HS-27A (cell line): ENCODE data around the gene CERK.
"Not testable (repeated sequence)": the region's sequence is repeated elsewhere in the genome, so short reads cannot be mapped to it uniquely, and the experiment has no call there.

Source experiments
- DNase-seq: peaks from one replicate; pipeline ENCODE4 v3.0.0-alpha.2; 2012; ENCODE audit warnings: low read depth, missing footprints

The CERK gene

DNA sequence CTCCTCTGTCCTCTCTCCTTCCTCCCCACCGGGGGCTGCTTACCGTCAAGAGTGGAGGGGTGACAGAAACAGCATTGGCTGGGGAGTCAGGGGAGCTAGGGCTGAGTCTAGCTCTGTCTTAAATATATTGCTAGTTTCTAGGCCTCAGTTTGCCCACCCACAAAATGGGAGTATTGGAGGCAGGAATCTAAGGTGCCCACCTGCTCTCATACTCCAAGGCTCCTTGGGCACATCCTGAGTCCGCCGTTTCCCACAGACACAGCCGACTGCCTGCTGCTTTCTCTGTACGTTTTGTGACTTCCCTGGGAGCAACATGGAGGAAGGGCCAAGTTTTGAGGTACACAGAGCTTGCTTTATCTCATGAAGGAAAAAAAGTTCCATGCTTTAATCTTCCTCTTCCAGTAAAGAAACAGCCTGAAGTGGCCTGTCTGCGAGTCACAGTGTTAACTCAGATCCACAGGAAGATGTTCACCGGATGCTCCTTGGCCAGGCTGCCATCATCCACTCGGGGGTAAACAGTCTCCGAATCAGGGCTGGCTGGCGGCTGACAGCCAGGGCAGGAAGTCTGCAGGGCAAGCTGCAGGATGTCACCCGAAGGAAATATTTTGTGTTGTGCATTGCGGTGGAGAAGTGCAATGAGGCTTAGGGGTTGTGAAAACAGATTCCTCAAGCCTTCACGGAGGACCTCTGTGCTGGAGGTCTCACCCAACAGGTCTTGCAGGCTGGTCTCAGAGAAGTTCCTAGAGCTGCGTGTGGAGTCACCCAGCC, 11.0 kb upstream of the CERK start:
- no peak for DNase-seq

DNA sequence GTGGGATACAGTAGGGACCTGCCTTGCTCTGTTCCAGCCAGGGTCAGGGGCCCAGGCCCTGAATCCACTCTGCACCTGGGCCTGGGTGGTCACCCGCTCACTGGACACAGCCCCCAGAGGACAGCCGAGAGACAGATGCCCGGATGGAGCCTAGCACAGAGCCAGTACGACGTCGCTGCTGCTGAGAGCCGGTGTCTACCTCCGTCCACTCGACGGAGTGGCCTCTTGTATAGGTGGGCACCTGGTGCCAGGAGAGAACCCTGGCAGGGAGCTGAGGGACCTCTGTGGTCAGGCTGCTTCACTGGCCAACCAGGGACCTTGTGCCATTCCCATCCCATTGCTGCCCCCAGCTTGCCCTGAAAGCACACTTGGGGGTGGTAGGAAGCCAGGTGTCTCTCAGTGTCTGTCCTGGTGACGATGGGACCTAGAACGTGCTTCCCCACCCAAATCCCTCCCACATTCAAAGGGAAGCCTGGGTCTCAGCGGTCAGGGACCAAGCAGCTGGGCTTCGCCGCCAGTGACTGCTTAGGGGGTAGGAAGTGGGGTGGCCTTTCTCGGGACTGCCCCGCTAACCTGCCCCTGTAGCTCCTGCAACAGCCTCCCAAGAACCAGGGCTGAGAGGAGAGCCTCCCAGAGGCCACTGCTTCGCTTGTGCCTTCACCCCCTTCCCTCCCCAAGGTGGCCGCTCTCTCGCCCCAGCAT, 10.3 kb upstream of the CERK start:
- DNase-seq: no peak

DNA sequence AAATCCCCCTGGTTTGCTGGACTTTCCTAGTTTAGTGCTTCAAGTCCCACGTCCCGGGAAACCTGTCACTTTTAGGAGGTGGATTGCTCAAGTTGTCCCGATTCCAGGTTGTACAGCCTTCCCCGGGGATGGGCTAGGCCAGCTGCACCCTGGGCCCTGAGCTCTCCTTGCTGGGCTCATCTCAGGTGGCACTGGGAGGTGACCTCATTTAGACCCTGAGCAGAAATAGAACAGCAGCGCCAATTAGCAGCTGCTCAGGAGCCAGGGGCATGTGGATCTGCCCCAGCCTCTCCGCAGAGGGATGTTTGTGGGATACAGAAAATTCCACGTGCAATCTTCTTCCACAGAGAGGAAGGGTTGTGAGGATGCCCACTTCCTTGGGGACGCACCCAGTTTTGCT, 9.6 kb upstream of the CERK start:
- no peak for DNase-seq

DNA sequence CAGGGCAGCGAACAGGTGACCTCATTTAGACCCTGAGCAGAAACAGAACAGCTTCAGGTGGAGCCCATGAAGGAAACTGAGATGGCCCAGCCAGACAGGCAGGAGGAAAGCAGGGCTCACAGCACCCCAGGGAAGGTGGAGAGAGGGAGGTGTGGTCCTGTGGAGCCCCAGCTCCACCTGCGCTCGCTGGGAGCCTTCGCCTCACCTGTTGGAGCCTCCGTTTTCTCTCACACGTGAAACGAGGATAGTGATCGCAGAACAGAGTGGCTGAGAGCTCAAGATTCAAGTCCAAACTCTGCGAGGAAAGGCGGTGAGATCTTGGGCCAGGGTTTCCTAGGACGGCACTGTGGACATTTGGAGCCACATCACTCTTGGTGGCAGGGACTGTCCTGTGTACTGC, 8.6 kb upstream of the CERK start:
- DNase-seq: no peak

DNA sequence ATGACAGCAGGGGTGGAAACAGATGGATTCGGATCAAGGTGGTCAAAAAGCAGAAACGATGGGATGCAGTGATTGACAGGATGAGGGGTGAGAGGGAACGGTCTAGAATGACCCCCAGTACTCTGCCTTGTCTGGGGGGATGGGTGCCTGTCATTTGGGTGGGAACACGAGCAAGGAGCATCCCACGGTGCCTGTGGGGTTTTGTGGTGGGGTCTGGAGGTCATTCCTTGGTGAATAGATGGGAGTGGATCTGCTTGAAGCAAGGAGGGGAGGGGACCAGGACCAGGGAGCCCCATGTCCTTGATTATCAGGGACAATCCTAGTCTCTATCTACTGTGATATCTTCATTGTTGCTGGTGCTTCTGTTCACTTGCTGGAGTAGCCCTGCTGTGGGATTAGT, 8.1 kb upstream of the CERK start:
- DNase-seq: no peak

DNA sequence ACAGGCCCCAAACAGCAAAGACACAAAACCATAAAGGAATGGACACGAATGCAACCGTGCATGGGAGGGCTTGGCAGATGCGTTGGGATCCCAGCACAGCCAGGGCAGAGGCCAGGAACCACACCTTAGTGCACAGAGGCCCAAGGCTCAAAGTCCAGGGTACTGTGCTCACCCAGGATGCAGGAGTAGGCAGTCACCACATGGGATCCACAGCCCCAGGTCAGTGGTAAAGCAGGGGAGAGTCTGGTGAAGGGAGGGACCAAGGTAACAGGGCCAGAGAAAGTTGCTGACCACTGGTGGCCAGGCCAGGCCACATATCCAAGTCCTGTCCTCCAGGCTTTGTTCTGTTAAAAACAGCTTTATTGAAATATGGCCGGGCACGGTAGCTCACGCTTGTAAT, 6.5 kb upstream of the CERK start:
- DNase-seq: no peak

DNA sequence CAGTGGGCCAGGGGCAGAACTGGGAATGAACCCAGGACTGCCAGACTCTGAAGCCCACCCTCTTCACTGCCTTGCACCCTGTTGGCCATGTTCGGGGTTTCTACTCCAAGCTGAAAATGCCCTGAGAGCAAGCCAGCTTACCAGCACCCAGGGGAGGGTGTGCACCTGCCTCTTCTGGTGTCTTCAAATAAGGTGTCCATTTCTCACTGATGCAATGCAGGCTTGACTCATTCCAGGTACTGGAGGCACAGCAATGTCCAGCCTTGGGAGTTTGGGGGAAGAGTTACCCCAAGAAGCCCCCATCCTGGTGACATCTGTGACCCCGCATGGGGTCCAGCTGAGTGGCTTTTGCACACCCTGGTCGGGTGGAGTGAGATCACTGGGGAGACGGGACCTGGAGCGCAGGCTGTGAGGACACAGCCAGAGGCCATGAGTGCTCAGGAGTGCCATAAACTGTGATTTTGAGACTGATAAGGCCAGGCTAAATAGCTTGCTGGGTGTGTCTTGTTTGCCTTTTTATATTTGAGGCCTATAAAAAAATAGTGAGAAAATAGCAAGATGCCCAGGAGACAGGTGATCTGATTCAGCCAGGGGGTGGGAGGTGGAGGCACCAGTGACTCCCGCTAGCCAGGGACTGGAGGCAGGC, 4.6 kb upstream of the CERK start:
- DNase-seq: no peak

DNA sequence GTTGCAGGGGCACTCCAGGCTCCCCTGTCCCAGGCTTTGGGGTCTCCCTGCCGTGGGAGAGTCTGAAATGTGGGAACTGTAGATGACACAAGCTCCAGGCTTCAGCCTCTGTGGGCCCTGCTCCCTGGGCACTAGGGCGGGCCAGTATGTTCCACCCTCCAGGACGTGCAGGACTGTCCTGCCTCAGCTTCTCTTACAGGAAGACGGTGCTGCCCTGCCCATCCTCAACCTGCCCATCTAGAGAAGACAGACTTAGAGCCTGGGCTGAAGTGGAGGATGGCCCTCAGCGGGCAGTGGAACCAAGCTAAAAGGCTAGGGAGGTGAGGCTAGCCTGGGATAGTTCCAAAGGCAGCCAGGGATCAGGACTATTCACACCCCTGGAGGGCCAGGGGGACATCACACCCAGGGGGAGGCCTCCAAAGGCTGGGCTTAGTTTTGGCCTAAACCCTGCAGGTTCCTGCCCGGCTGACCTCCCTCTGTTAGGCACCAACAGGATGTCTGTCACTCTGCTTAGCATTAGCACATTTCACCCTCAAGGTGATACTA, 4.0 kb upstream of the CERK start:
- DNase-seq: no peak

DNA sequence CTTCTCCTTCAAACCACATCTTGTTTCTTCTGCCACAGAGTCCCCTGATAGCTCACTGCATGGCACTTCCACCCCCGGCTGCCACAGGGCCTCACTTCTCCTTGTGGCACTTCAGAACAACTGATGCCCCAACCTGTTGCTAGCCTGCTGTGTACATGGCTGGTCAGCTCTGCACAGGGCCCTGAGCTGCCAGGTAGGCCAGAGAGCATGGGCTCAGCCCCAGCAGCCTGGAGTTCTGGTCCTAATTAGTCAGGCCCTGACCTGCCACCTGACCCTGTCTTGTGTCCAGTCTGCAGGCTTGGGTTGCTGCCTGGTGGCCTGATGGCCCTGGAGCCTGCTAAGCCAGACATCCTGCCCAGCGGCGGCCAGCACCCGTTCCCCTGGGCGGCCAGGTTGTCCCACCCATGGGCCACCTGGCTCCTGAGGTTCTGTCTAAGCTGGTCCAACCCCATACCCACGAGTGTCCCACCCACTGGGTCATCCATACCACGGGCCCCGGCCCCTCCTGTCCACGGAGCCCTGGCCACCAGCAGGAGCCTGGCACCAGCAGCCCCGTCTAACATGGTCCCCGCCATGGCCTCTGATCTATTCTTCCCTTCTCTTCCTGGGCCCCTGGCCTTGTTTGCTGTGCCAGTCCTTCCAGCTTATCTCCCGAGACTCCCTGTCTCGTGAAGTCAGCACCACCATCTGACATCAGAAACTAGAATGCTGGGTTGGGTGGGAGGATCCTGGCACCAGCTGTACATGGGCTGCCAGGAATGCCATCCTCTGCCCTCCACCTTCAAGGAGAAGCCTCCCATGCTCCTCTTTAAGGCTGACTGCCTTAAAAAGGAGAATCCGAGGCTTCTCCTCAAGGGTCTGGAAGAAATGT, 3.1 kb upstream of the CERK start:
- no peak for DNase-seq

DNA sequence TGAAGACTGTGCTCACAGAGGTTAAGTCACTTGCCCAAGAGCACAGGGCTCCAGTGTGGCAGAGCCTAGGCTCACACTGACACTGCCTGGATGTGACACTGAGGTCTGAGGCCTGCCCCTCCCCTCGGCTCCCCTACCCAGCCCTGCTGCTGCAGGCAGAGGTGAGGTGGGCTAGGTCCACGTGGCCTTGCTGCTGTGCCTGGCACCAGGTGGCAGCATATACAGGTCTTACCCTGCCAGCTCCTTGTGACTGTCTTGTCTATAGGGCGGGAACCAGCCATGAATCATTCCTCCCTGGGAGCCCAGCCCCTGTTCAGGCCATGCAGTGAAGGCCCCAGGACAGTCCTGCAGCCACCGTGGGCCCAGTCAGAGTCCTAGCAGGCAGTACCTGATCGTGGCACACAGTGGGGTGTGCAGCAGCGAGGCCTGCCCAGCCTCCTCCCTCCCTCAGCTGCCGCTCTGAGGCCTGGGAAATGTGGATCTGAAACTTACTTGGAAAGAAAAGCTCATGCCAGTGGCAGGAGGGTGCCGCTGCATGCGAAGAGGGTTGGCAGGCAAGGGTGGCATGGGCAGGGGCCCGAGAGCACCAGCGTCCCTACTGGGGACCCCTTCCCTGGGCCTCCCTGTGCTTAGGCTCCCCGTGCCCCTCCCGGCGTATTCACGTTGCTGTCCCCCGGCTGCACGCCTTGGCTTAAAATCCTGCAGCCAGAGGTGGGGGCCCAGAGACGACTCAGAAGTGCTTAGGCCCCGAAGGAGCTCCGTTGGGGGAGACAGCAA, 1.2 kb upstream of the CERK start:
- DNase-seq: no peak

DNA sequence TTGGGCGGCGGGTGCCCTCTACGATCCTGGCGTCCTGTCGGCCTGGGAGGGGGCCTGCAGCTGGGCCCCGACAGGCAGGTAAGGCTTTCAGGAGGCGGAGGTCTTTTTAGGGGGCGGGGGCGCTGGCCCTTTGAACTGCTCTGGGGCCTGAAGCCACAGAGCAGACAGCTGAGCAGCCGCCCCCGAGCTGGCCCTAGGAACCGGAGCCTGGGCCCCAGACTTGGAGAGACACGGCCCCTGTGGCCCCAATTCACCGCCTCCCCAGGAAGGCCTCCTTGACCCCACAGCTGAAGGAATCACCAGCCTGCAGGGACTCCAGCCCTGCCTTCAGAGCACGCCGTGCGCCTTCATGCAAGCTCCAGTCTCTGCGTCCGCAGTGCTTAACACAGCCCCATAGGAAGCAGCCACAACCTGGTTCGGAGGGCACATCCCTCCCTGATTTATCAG, 618 bp upstream of the CERK start:
- no peak for DNase-seq

DNA sequence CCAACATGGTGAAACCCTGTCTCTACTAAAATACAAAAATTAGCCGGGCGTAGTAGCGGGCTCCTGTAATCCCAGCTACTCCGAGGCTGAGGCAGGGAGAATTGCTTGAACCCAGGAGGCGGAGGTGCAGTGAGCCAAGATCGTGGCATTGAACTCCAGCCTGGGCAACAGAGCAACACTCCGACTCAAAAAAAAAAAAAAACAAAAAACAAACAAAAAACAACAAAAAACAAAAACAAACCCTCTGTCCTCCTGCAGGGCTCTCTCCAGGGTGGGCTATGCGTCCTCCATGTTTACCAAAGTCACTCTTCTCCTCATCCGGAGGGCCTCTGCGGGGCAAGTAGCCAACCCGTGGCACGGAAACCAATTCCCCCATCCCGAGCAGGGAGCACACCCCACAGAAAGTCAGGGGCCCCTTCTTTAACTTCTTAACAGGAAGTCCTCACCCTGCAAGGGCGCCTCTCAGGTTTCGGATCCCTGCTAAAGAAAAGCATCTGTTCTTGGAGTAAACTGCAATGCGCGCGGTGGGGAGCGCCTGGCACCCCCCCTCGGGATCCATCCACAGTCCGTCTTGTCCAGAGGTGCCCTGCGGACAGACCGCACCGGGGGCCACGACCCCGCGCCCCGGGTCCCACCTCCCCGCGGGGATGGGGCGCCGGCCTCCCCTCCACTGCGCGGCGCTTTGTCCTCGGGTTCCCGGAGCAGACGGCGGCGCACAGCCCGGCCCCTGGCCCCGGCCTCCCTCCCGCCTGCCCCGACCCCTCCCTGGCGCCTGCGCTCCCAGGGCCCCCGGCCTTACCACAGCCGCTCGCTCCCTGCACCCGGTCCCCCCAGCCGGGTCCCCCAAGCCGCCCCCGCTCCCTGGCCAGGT, 712 bp downstream of the CERK start:
- no peak for DNase-seq

DNA sequence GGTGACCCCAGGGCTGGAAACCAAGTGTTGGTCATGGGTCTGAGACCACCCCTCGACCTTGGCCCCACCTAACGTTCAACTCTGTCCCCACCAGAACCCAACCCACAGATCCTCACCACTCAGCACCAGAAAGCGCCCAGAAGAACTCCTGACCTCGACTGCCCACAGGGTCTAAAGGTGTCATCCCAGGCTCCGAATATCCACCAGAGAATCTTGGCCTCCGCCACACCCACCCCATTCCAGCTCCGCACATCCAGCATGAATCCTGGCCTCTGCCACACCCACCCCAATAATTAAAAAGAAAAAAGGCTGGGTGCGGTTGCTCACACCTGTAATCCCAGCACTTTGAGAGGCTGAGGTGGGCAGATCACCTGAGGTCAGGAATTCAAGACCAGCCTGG, 1.3 kb downstream of the CERK start:
- DNase-seq: no peak

DNA sequence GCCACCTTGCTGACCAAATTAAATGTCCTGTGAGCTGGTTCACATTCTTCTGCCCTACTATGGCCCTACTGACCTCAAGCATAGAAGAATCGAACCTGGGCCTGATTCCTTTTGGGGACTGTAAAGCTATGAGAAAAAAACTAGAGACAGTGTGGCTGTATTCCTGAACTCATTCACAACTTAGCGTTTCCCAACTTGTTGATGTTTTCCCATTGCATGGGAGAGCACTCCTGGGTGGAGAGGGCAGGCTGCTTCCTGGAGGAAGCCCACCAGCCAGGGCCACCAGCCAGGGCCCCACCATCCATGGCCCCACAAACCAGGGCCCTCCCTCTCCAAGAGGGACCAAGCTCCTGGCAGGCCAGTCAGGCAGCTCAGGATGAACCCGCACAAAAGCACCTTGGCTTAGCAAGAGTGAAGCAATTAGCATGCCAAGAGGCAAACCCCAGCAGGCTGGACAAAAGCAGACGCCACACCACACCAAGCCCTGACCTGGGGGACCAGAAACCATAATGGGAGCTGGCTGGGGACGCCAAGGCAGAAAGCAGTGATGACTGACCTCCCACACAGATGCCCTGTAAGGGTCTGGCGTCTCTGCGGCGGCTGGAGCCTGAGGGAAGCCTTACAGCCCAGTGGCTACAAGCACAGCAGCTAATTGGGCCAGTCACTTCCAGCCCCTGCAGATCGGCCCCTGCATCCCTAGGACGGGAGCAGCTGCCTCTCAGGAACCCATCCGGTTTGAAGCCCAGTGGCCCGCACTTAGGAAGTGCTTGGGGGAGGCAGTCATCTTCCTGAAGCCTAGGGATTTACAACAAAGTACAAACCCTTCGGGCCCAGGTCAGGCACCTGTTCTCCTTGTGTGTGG, 2.1 kb downstream of the CERK start:
- DNase-seq: no peak

DNA sequence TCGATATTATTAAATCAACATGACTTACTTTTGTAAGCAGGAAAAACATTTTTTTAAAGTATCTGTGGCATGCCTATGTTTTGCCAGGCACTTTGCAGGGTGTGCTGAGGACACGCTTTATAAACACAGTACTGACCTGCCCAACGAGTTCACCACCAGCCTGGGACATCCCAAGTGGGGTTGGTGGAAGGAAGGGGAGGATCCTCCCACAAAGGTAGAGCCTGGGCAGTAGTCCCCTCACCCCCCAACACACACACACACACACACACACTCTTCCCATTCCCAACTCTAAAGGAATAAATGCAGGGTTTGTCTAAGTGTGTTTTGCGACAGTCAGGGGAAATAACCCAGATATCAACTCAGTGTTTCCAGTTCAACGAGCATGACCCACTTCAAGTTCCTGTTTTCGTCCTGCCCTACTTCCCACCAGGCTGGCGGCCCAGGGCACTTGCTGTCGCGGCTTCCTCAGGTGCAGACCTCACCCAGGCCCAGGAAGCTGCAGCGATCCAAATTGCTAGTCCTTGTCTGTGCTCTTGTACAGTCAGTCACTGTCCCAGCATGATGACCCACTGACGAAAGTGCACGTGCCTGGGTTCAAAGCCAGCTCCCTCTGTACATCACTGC, 3.1 kb downstream of the CERK start:
- no peak for DNase-seq

DNA sequence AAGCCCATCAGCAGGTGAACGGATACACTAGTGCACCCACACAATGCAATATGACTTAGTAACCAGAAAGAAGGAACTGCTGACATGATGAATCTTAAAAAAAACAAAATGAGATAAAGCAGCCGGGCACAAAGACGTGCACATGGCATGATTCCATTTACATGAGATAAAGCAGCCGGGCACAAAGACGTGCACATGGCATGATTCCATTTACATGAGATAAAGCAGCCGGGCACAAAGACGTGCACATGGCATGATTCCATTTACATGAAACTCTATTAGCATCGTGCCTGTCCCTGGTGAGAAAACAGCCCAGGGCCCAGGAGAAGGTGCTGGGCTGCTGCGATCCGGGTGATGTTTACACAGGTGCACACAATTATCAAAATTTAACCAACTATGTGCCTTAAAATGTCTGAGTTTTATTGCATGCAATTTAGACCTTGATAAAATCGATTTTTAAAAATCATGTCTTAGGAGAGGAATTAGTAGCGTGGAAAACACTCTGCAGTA, 3.8 kb downstream of the CERK start:
- not testable (repeated sequence) for DNase-seq

DNA sequence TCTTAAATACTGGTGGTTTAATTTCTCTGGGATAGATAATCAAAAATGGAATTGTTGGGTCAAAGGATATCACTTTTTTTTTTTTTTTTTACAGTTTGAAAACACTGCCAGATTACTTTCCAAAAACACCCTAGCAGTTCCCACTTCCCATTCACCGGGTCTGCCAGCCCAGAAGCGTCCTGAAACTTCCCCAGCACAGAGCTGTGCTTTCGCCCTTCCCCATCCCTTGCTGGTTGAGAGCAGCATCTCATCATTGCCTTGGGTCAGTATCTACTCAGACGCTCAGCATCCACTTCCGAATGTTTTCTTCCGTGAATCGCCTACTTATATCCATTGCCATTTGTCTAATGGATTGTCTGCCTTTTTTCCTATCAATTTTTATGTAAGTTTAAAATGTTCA, 5.5 kb downstream of the CERK start:
- DNase-seq: no peak

DNA sequence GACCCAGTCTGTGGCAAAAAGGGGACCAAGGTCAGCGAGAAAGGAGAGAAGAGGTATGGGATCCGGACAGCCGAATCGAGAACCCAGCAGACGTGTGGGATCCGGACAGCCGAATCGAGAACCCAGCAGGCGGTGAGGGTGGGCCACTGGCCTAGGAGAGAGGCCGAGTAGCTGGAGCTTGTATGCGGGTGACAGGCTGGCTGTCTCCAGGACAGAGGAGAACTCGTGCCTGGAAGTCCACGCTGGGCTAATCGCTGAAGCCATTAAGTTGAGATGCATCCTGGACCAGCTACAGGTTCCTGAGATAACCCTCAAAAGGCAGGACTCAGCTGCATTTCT, 6.0 kb downstream of the CERK start:
- DNase-seq: no peak
